SK-N-MC (cell line): Measurements from ENCODE around the gene ID2.

ENCODE experiments used
- EZH2 ChIP-seq: fragments of 200-600 bp; sonication (generic); IDR thresholded peaks from one replicate; pipeline ENCODE4 v1.6.1; 2017; ENCODE audit warnings: antibody characterized with exemption
- POLR2AphosphoS5 ChIP-seq: IDR thresholded peaks from 2 replicates; pipeline ENCODE4 v1.6.1; 2012; ENCODE audit warnings: mild to moderate bottlenecking, low read depth, low read length, borderline replicate concordance

DNA sequence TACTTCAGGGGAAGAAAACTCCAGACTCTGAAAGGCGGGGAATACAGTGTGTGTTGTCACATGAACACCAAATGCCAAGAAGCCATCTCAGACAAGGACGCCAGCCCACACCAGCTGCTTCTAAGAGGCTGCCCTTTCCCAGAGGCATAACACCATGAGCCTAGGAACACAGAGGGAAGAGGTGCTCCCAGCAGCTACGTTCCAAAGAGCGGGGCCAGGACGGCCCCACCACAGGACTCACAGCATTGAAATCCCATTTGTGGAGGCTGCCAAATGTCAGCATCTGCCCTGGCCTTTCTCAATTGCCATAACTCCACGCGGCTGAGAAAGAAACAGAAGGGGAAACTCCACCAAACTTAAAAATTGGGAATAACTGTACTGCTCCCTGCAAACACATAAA is 20.1 kb upstream of the ID2 start:
- TF ChIP-seq EZH2 (no peak), POLR2AphosphoS5 (no peak)
